WTC11 (cell line): Measurements from ENCODE around the gene STARD13.

Experiments used
- CREM ChIP-seq: sonication (generic); formaldehyde crosslinking; IDR thresholded peaks from 2 replicates; pipeline ENCODE4 v1.8.1; 2022; ENCODE audit warnings: mild to moderate bottlenecking, missing genetic modification reagents, moderate library complexity
- TF ChIP-seq, protein P1 (sequence below): fragments of 200-600 bp; IDR thresholded peaks from 2 replicates; pipeline ENCODE4 v1.8.0; 2022; ENCODE audit warnings: antibody characterized with exemption

DNA sequence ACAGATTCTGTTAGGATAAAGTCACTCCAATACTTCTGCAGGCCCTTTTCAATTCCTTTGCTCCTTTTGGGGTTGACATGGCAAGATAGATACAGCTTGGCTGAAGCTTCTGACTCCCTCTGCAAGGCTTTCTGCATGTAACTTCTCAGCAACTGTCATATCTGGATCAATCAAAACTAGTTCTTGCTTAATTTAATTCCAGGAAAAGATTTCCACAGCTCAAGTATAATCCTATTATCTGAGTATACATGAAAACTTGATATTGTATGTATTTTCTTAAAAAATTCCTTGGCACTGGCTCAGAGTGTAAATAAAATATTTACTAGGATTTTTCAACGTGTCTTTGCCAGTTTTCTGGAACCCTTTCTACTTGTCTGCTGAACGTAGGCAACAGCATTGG is 109.6 kb downstream of the STARD13 start:
- TF ChIP-seq, protein P1, sequence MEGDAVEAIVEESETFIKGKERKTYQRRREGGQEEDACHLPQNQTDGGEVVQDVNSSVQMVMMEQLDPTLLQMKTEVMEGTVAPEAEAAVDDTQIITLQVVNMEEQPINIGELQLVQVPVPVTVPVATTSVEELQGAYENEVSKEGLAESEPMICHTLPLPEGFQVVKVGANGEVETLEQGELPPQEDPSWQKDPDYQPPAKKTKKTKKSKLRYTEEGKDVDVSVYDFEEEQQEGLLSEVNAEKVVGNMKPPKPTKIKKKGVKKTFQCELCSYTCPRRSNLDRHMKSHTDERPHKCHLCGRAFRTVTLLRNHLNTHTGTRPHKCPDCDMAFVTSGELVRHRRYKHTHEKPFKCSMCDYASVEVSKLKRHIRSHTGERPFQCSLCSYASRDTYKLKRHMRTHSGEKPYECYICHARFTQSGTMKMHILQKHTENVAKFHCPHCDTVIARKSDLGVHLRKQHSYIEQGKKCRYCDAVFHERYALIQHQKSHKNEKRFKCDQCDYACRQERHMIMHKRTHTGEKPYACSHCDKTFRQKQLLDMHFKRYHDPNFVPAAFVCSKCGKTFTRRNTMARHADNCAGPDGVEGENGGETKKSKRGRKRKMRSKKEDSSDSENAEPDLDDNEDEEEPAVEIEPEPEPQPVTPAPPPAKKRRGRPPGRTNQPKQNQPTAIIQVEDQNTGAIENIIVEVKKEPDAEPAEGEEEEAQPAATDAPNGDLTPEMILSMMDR, result no peak
- TF ChIP-seq CREM (CRISPR knock-in tag), result no peak
